Stimulated activated CD8-positive, alpha-beta memory T cell treated with anti-CD3 and anti-CD28 coated beads, Interleukin-12 subunit alpha, Interleukin-12 subunit beta, amount 100 ng/mL, for 4 hours (primary cell): ENCODE data around the gene TPRX1.
"Not testable (repeated sequence)": the region's sequence is repeated elsewhere in the genome, so short reads cannot be mapped to it uniquely, and the experiment has no call there.

ENCODE experiments used
- DNase-seq: peaks from one replicate; pipeline ENCODE4 v3.0.0-alpha.2; 2020; ENCODE audit warnings: low read depth

Gene TPRX1

DNA sequence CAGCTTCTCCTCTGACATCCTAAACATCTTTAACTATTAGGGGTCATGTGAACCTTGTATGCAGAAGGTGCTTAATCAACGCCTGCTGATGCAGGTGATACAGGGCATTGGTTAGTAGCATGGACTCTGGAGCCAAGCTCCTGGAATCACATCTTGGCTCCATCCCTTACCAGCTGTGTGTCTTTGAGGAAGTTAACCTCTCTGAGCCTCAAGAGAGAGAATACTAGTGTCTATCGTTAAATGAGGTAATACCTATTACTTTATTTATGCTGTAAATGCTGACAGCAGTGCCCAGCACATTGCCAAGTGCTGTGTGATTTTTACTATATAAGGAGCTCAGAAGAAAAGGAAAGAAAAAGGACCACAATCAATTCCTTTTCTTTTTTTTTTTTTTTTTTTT, 37.0 kb downstream of the TPRX1 start:
- DNase-seq, result no peak

DNA sequence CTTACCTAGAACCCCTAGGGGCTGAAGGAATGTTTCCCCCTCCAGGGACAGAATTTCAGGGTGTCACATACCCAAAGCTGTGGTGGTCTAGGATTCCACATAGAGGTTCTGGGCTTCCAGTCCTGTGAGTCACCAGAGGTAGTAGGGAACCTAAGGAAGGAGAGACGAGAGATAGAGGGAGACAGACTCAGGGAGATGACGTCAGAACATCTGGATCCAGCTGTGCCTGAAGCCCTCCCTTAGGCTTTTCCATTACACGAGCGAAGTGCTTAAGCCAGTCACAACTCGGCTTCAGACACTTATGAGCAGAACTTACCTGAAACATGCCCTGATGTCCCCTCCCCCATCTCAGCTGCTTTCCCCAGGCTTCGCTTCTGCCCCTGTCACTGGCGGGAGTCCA, 37.7 kb downstream of the TPRX1 start:
- DNase-seq, result no peak

DNA sequence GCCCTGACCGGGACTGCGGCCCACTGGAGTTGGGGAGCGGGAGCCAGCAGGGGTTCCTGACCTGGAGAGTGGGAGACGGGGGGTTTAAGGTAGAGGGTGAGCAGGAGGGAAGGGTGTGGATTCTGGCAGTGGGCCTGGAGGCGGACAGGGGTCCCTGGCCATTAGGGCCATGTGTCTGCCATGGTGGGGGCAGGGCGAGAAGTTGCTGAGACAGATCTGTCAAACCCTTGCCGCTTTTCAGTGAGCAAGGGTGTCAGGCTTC, 38.1 kb downstream of the TPRX1 start:
- no peak for DNase-seq

DNA sequence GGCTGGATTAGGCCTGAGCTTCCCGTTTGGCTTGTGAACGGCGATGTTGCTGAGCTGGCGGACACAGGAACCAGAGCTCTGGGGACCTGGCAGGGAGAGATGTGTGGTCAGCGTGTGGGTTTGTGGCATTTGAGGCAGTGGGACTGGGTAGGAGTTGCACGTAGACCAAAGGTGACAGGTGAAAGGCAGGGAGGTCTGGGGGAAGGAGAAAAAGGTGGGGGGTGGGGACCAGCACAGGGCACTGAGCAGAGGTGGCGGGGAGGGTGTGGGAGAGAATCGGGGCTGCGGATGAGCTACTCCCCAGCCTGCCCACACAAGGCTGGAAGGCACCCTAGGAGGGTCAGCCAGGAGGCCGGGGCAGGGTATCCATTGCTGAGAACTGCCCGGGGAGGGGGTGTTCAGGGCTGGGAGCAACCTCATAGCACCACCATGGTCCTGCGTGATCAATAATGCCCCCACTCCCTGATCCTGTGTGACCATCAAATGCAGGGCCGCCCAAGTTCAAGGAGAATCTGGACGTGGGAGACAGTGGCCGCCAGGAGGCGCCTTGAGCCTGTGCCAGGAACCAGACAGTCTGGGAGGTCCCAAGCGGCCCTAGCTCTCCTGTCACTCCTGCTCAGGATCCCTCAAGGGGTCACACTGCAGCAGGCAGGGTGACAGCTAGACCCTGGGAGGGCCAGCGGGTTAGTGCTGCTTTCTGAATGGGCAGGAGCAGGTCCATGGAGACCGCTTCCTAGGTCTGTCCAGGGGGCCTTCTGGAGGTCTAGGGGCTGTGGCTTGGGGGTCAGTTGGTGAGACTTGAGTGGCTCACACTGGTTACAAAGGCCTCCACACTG, 38.6 kb downstream of the TPRX1 start:
- DNase-seq, result no peak

DNA sequence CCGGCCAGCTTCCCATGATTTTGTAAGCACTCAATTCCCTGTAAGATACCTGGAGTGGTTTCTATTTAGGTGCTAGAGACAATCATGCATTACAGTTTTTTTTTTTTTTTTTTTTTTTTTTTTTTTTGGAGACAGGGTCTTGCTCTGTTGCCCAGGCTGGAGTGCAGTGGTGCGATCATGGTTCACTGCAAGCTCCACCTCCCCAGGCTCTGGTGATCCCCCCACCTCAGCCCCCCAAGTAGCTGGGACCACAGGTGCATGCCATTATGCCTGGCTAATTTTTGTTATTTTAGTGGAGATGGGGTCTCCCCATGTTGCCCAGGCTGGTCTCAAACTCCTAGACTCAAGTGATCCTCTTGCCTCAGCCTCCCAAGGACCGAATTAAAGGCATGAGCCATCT, 39.6 kb downstream of the TPRX1 start:
- DNase-seq, result not testable (repeated sequence)

DNA sequence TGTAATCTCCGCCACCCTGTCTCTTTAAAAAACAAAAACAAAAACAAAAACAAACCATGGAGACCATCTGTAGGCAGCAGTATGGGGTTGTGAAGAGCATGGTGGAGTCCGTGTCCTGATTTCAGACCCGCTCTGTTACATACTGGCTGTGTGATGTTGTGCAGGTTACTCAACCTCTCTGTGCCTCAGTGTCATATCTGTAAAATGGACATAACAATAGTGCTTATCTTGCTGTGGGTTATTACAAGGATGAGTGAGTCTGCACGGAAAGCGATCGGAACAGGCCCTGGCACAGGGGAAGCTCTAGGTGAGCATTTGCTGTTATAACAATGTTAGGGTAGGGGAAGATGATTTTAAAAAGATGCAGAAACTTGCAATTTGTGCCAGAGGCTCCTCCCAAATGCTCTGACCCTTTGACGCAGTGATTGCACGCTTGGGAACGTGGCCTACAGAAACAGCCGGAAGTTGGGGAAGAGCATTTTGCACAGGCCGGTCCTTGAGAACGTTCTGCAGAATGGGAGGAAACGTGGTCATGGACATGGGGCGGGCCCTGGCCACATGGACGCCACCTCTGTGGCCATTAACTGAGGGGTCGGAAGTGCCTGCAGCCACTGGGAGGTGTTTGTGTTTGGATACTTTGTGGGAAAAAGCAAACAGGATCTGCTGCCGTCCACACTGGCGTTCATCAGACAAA, 41.6 kb downstream of the TPRX1 start:
- DNase-seq, result no peak

DNA sequence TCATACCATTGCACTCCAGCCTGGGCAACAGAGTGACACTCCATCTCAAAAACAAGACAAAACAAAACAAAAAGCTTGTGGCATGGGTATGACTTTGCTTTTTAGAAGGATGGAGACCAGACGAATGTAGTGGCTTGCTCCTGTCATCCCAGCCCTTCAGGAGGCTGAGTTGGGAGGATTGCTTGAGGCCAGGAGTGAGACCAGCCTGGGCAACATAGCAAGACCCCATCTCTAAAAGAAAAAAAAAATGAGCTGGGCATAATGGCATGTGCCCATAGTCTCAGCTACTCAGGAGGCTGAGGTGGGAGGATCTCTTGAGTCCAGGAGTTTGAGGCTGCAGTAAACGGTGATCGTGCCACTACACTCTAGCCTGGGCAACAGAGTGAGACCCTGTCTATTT, 42.2 kb downstream of the TPRX1 start:
- no peak for DNase-seq

DNA sequence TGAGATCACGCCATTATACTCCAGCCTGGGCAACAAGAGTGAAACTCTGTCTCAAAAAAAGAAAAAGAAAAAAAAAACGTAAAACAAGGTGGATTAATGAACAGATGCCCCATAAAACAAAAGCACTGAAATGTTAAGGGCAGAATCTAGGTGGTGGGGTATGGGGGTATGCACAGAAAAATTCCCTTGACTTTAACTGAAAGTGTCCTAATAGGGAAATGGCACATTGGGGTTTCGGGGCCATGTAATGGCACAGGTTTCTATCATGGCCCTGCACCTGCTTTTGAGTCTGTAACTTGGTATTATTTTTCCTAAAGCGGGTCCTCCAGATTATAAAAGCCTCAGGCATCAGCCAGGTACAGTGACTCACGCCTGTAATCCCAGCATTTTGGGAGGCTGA, 42.8 kb downstream of the TPRX1 start:
- no peak for DNase-seq

DNA sequence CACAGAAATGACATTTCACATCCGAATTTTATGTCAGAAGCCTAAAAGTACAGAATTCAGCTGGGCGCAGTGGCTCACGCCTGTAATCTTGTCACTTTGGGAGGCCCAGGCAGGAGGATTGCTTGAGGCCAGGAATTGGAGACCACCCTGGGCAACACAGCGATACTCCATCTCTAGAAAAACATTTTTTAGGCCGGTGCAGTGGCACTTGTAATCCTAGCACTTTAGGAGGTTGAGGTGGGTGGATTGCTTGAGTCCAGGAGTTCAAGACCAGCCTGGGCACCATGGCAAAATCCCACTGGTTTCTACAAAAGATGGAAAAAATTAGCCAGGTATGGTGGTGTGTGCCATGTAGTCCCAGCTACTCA, 43.7 kb downstream of the TPRX1 start:
- DNase-seq, result no peak

DNA sequence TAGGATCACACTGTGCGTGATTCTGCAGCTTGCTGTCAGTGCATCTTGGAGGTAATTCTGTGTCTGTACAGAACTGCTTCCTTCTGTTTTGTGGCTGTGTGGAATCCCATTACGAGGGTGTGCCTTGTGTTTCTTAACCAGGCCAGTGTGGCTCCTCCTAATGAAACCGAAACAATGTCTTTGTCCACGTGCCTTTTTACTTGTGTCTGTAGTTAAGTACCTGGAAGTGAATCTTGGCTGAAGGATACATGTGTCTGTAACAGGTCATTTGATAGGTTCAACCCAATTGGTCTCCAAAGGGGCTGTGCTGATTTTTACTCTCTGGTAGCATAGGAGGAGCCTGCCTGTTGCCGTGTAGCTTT, 45.9 kb downstream of the TPRX1 start:
- no peak for DNase-seq

DNA sequence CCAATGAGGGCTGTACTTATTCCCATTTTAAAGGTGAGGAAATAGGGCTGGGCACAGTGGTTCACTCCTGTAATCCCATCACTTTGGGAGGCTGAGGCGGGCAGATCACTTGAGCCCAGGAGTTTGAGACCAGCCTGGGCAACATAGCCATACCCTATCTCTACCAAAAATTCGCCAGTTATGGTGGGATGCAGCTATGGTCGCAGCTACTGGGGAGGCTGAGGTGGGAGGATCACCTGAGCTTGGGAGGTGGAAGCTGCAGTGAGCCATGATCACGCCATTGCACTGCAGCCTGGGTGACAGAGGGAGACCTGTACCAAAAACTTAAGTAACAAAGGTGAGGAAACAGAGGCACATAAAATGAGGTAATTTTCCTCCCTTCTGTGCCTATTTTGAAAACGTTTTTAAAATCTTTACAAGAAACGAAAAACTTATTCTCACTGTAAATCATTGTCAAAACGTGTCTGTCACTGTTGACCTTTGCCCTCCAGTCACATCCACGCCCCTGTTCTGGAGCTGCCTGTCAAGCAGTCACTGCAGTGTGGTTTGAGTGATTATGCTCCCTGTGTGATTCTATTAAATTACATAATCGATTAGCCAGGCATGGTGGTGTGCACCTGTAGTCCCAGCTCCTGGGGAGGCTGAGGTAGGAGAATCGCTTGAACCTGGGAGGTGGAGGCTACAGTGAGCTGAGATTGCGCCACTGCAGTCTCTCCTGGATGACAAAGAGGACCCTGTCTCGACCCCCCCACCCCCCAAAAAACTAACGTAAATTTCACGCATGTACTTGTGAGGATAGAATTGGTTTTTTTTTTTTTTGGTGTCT, 46.5 kb downstream of the TPRX1 start:
- DNase-seq, result no peak

DNA sequence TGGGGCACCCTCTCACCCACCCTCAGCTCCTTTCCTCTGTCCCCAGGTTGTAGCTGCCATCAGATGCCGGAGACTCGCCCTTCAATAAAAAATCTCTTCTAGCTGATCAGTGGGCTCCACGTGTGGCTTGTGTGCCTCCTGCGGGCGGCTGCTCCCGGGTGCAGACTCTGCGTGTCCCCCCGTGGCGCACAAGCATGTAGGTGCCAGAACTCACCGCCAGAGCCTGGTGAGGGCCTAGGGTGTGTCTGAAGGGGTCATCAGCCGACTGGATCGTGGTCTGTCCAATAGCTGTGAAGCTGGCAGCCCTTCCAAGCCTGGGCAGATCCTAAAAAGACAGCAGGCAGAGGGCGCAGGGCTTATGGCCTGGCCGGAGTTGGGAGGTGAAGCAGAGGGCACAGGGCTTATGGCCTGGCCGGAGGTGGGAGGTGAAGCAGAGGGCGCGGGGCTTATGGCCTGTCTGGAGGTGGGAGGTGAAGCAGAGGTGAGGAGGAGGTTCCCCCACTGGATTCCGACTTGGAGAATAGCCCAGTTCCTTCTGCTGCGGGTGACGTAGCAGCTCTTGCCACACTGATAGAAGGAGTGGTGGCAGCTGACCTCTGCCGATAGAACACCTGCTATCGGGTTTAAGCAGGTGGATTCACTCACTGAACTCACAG, 47.3 kb downstream of the TPRX1 start:
- no peak for DNase-seq

DNA sequence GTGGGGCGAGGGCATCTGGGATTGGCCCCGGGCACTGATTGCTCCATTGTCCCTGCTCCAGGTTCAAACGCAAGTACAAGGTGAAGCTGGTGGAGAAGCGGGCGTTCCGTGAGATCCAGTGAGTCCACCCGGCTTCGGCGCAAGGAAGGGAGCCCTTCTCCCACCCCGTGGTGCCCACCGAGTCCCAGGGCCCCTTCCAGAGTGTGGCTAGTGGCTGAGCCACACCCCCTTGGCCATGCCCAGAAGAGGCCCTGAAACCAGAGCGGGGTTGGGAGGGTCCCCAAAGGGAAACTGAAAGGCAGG, 47.8 kb downstream of the TPRX1 start:
- DNase-seq, result no peak

DNA sequence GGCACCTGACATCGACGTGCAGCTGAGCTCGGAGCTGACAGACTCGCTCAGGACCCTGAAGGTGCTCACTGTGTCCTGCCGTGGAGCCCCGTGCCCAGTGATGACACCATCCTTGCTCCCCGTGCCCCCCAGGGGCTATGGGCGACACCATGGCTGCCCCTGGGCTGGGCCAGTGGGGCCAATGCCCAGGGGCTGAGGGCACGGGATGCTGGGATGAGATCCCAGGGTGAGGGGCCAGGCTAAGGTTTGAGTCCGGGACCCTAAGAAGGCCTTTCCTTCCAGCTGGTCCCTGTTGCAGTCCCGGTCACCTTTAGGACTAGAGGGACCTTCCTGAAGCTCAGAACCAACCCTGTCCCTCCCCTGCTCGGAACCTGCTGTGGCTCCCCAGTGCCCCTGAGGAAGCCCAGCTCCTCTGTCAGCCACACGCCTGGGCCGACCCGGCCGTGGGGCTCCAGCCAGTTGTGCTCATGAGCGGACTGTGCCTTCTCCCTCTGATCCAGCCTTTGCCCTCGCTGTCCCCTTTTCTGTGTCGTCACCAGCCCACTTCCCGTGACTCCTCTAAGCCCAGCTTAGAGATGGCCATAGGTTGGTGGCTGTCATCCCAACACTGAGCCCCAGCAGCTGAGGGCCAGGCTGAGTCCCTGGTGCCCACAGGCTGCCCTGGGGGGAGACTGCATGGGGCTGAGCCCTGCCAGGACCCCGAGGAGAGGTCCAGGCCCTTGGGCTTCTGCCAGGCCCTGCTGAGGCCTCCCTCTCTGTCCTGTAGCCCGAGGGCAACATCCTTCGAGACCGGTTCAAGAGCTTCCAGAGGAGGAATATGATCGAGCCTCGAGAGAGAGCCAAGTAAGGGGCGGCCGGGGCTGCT, 48.4 kb downstream of the TPRX1 start:
- no peak for DNase-seq

DNA sequence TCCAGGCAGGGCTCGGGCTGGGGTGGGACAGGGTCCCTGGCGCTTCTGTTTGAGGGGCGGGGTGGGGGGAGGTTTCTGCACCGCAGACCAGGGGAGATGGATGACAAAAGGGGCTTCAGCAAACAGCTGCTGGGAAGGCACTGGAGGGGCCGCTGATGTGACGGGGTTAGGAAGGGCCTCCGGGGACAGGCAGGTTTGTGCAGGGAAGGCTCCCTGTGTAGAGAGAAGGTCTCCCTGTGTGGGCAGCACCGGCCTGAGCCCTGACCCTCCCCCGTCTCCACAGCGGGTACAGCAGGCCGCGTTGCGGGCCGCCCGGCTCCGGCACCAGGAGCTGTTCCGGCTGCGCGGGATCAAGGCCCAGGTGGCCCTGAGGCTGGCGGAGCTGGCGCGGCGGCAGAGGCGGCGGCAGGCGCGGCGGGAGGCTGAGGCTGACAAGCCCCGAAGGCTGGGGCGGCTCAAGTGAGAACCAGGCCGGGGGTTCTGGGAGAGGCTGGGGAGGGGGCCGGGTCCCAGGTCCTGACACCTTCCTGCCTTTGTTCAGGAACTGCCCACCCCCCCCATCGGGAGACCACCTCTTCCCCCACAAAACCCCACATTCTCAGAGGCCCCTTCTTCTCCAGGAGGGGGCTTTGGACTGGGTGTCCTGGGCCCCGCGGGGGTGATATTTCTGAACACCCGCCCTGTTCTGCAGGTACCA, 49.1 kb downstream of the TPRX1 start:
- DNase-seq, result no peak

DNA sequence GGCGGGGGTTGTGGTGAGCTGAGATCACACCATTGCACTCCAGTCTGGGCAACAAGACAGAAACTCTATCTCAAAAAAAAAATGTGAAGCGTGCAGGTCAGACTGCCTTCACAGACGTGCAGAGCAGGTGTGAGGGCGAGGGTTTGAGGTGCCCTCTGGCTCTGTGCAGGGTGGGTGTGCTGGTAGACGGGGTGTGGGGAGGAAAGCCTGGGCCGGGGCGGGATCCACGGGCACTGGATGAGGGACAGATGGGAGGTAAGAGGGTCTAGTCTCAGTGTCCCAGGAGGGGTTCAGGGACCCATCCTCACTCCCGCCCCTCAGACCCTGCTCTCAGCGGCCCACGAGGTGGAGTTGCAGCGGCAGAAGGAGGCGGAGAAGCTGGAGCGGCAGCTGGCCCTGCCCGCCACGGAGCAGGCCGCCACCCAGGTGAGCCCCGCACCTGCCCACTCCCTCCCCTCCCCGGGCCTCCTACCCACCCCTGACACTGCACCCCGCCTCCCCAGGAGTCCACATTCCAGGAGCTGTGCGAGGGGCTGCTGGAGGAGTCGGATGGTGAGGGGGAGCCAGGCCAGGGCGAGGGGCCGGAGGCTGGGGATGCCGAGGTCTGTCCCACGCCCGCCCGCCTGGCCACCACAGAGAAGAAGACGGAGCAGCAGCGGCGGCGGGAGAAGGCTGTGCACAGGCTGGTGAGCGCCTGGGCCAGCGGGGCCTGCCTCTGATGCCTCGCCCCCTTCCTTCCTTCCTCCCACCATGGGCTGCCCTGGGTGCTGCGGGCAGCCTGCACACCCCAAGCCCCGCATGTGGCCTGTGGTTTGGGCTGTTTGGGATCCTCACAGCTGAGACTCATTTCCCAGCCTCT, 49.9 kb downstream of the TPRX1 start:
- DNase-seq, result no peak

DNA sequence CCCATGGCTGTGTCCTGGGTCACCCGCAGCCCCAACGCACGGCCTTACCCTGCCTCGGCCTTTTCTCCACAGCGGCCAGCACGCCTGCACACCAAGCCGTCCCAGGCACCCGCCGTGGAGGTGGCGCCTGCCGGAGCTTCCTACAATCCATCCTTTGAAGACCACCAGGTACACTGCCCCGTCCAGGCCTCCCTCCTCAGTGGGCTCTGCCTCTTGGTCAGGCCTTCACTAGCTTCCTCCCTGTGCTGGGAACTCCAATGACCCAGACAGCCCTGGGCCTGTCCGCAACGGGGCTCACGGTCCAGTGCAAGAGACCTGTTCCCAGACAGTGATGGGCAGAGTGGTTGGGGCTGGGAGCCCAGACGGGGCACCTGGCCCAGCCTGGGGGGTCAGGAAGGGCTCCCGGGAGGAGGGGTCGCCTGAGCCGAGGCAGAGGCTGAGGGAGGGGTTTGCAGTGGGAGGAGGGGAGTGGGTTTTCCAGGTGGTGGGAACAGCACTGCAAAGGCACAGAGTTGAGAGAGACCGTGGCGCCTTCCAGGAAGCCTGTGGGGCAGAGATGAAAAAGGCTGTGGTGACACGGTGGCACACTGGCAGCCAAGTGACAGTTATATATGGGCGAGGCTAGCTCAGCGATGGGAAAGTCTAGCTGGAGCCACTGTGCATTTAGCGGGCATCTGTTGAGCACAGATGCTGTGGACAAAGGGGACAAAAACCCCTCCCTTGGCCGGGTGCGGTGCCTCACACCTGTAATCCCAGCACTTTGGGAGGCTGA, 51.7 kb downstream of the TPRX1 start:
- DNase-seq, result no peak
